CD14-positive monocyte (primary cell): Measurements from ENCODE around the gene SRPX. TPM values are rescaled to one million over a fixed set of nuclear protein-coding genes. Genes with fewer than 3 reads are reported as not detected.

Source experiments
- DNase-seq, 3 donors: peaks; one replicate each; pipeline ENCODE4 v3.0.0-alpha.2; 2011 to 2022
- H2AFZ ChIP-seq: 2 replicates; pipeline ENCODE4 v1.6.0; 2012; ENCODE audit warnings: mild to moderate bottlenecking, low read depth, low read length, inconsistent platforms; ENCODE audit not compliant: insufficient read depth, poor library complexity, severe bottlenecking
- H3K27ac ChIP-seq, 2 donors: 1 replicate in 1 of 2; 2 replicates in 1 of 2; pipeline ENCODE4 v1.5.1; 2012 to 2013; ENCODE audit warnings: low read length in 2 of 2, control low read depth in 1 of 2, inconsistent platforms in 1 of 2, low read depth in 1 of 2, mild to moderate bottlenecking in 1 of 2
- H3K27me3 ChIP-seq, 2 donors: one replicate each; pipeline versions ENCODE4 v1.6.0 to v1.6.1; 2011 to 2013; ENCODE audit warnings: low read length in 2 of 2; ENCODE audit not compliant: control insufficient read depth in 2 of 2, insufficient read depth in 2 of 2
- H3K36me3 ChIP-seq, 2 donors: replicated peaks in 1 of 2; 1 replicate in 1 of 2; 2 replicates in 1 of 2; pipeline versions ENCODE4 v1.5.1 to v1.6.1; 2012 to 2013; ENCODE audit warnings: low read length in 2 of 2, control low read depth in 1 of 2, inconsistent platforms in 1 of 2, mild to moderate bottlenecking in 1 of 2; ENCODE audit not compliant: insufficient read depth in 2 of 2, control insufficient read depth in 1 of 2
- H3K4me1 ChIP-seq, 2 donors: 1 replicate in 1 of 2; 2 replicates in 1 of 2; pipeline versions ENCODE4 v1.5.1 to v1.6.1; 2012 to 2013; ENCODE audit warnings: low read length in 2 of 2, control low read depth in 1 of 2, inconsistent platforms in 1 of 2, mild to moderate bottlenecking in 1 of 2, moderate library complexity in 1 of 2; ENCODE audit not compliant: insufficient read depth in 2 of 2, control insufficient read depth in 1 of 2
- H3K4me2 ChIP-seq: replicated peaks from 2 replicates; pipeline ENCODE3; 2012; ENCODE audit warnings: low read length, moderate library complexity, mild to moderate bottlenecking; ENCODE audit not compliant: poor library complexity, severe bottlenecking; ENCODE audit errors: extremely low read depth
- H3K4me3 ChIP-seq, 3 experiments: fragments of 200-600 bp in 1 of 3; sonication (generic) in 1 of 3; replicated peaks in 1 of 3; 1 replicate in 2 of 3; 2 replicates in 1 of 3; pipeline ENCODE4 v1.5.1; 2011 to 2013; ENCODE audit warnings: low read length in 3 of 3, mild to moderate bottlenecking in 3 of 3, control low read depth in 2 of 3, low read depth in 2 of 3, inconsistent platforms in 1 of 3, moderate library complexity in 1 of 3
- H3K79me2 ChIP-seq: 2 replicates; pipeline ENCODE4 v1.6.0; 2012; ENCODE audit warnings: mild to moderate bottlenecking, control low read depth, inconsistent platforms, low read length, moderate library complexity; ENCODE audit not compliant: insufficient read depth
- H3K9ac ChIP-seq: 2 replicates; pipeline ENCODE4 v1.6.0; 2017; ENCODE audit warnings: low read length, mild to moderate bottlenecking; ENCODE audit not compliant: insufficient read depth, poor library complexity, severe bottlenecking
- H3K9me3 ChIP-seq, 2 donors: replicated peaks in 1 of 2; 1 replicate in 1 of 2; 2 replicates in 1 of 2; pipeline versions ENCODE4 v1.5.1 to v1.6.1; 2012 to 2013; ENCODE audit warnings: low read length in 2 of 2, control low read depth in 1 of 2; ENCODE audit not compliant: control insufficient read depth in 1 of 2, insufficient read depth in 1 of 2
- H4K20me1 ChIP-seq: 2 replicates; pipeline ENCODE4 v1.6.0; 2012; ENCODE audit warnings: mild to moderate bottlenecking, low read length, control low read depth, moderate library complexity; ENCODE audit not compliant: insufficient read depth
- H3K27ac Mint-ChIP-seq, 7 donors: one replicate each; pipeline ENCODE4 v1.8.0; 2020; ENCODE audit warnings: mild to moderate bottlenecking in 7 of 7, mixed read lengths in 7 of 7, moderate library complexity in 6 of 7, inconsistent platforms in 2 of 7
- H3K27me3 Mint-ChIP-seq, 3 donors: one replicate each; pipeline ENCODE4 v1.8.0; 2021 to 2022; ENCODE audit warnings: low read depth in 3 of 3, mild to moderate bottlenecking in 3 of 3, mixed read lengths in 3 of 3, moderate library complexity in 3 of 3, inconsistent platforms in 1 of 3
- H3K36me3 Mint-ChIP-seq, 2 donors: one replicate each; pipeline ENCODE4 v1.8.0; 2020; ENCODE audit warnings: mixed read lengths in 2 of 2, inconsistent platforms in 1 of 2, mild to moderate bottlenecking in 1 of 2
- H3K4me1 Mint-ChIP-seq: one replicate; pipeline ENCODE4 v1.8.0; 2020; ENCODE audit warnings: mild to moderate bottlenecking, mixed read lengths
- H3K4me3 Mint-ChIP-seq, 2 donors: one replicate each; pipeline ENCODE4 v1.8.0; 2020; ENCODE audit warnings: mild to moderate bottlenecking in 2 of 2, mixed read lengths in 2 of 2, moderate library complexity in 1 of 2
- H3K9me3 Mint-ChIP-seq, 7 donors: one replicate each; pipeline ENCODE4 v1.8.0; 2020 to 2022; ENCODE audit warnings: mixed read lengths in 7 of 7, mild to moderate bottlenecking in 6 of 7, moderate library complexity in 6 of 7, inconsistent platforms in 2 of 7
- CTCF ChIP-seq: fragments of 200-600 bp; IDR thresholded peaks from one replicate; pipeline ENCODE4 v1.8.0; 2022; ENCODE audit warnings: antibody characterized with exemption, mild to moderate bottlenecking
- WGBS: methylation state at CpG from one replicate; pipeline ENCODE4 v1.1.5; 2013; ENCODE audit warnings: missing lambda C conversion rate; ENCODE audit not compliant: insufficient coverage; 5-methylcytosine and 5-hydroxymethylcytosine counted together
- intact Hi-C, 2 donors: fragments of 100-400 bp; cut with micrococcal nuclease; formaldehyde crosslinking; loops; one replicate each; pipeline versions ENCODE4 v1.15.0 to v1.15.1; 2023
- polyA plus RNA-seq, 3 donors: library from polyadenylated mRNA; depleted of rRNA in 1 of 3; unstranded in 2 of 3; stranded (reverse) in 1 of 3; fragments of 300-500 nt in 2 of 3; fragments of >200 nt in 1 of 3; fragmentation: Illumina TruSeq in 2 of 3; gene quantifications; 1 replicate in 2 of 3; 2 replicates in 1 of 3; pipeline ENCODE4 v1.2.3, GENCODE V29; 2012 to 2021

The SRPX gene
- polyA plus RNA-seq, 3 donors: not detected

GRCh38 chrX:38108364-38108763, 112.3 kb downstream of the SRPX start:
- Mint-ChIP-seq H3K4me3 (no peak overlapping the region), H3K27ac (no peak overlapping the region), H3K27me3 (no peaks in the 10 kb centered on the region), H3K36me3 (no peaks in the 10 kb centered on the region), H3K4me1 (peaks cover 17% of the 10 kb centered on the region), H3K9me3 (peaks cover 0 to 2% (median 0%) of the 10 kb centered on the region in 7 donors)
- H3K4me1 ChIP-seq: peaks cover 0 to 10% of the 10 kb centered on the region in 2 donors
- no peak overlapping the region for H3K9ac ChIP-seq
- no peaks in the 10 kb centered on the region for H3K79me2 ChIP-seq
- H3K9me3 ChIP-seq: no peaks in the 10 kb centered on the region
- no CpG with 5 or more reads among the region's 6 CpGs for WGBS
- no peak overlapping the region for H2AFZ ChIP-seq
- no peaks in the 10 kb centered on the region for H3K36me3 ChIP-seq
- H3K27me3 ChIP-seq: no peaks in the 10 kb centered on the region
- no peak for TF ChIP-seq CTCF
- DNase-seq: no peak
- no peak overlapping the region for H3K4me3 ChIP-seq
- no peaks in the 10 kb centered on the region for H4K20me1 ChIP-seq
- H3K4me2 ChIP-seq: no peak overlapping the region
- intact Hi-C loops: no loop called here
- H3K27ac ChIP-seq: no peak overlapping the region

- DNase-seq: no peak
- Histone ChIP-seq H3K4me2 (no peak overlapping the region), H3K4me3 (no peak overlapping the region), H3K27ac (no peak overlapping the region), H3K36me3 (no peaks in the 10 kb centered on the region), H3K9ac (no peak overlapping the region), H2AFZ (no peak overlapping the region), H3K9me3 (no peaks in the 10 kb centered on the region), H4K20me1 (no peaks in the 10 kb centered on the region), H3K79me2 (no peaks in the 10 kb centered on the region), H3K27me3 (no peaks in the 10 kb centered on the region), H3K4me1 (peaks cover 0 to 10% of the 10 kb centered on the region in 2 donors)
- no peak for TF ChIP-seq CTCF
- Mint-ChIP-seq H3K9me3 (peaks cover 0 to 3% (median 1%) of the 10 kb centered on the region in 7 donors), H3K4me3 (no peak overlapping the region), H3K4me1 (peaks cover 17% of the 10 kb centered on the region), H3K27ac (no peak overlapping the region), H3K27me3 (peaks cover 0 to 2% (median 0%) of the 10 kb centered on the region in 3 donors), H3K36me3 (no peaks in the 10 kb centered on the region)
- intact Hi-C loops: no loop called here
- 80% methylated on average over 1 of the region's 6 CpGs for WGBS
Observed at GRCh38 chrX:38106991-38107655, 113.5 kb downstream of the SRPX start.
